IMR-90 (cell line): Measurements from ENCODE around the gene ANO7. TPM values are rescaled to one million over a fixed set of nuclear protein-coding genes. Genes with fewer than 3 reads are reported as not detected.
A peak's percentile ranks its signal among the peaks of the same experiment; 100 is the strongest.

Experiments used
- ATAC-seq: fragments of 200-7000 bp; cut with Tn5 transposase; 2 replicates; pipeline ENCODE4 v1.9.1; 2020; ENCODE audit warnings: low read depth, mild to moderate bottlenecking, moderate library complexity
- BruUV-seq: library from RNA; stranded (reverse); fragments of 400-500 nt; replicated peaks from 2 replicates; lab custom pipeline; 2021; lab: Mats Ljungman, UMichigan
- CTCF ChIA-PET: fragments of 300-600 bp; formaldehyde crosslinking; extraction: SDS; loops from one replicate; lab custom pipeline; 2021; ENCODE audit warnings: antibody characterized with exemption; lab: Yijun Ruan, JAX
- POLR2A ChIA-PET: fragments of 300-600 bp; sonication (Branson Sonifier 250); formaldehyde crosslinking; loops from one replicate; lab custom pipeline; 2022; ENCODE audit warnings: antibody characterized with exemption; ENCODE audit not compliant: unreplicated experiment; lab: Charles Lee
- DNase-seq: peaks from one replicate; pipeline ENCODE4 v3.0.0; 2013
- H2AFZ ChIP-seq: replicated peaks from 2 replicates; pipeline ENCODE3; 2013; ENCODE audit warnings: low read length, mild to moderate bottlenecking; ENCODE audit not compliant: poor library complexity
- H2AK5ac ChIP-seq: 2 replicates; pipeline ENCODE4 v1.6.1; 2013; ENCODE audit warnings: low read depth, low read length, inconsistent platforms
- H2AK9ac ChIP-seq: replicated peaks from 2 replicates; pipeline ENCODE3; 2013; ENCODE audit warnings: mild to moderate bottlenecking, low read depth, low read length, moderate library complexity; ENCODE audit not compliant: poor library complexity
- H2BK120ac ChIP-seq: 2 replicates; pipeline ENCODE4 v1.6.1; 2013; ENCODE audit warnings: low read depth, low read length, inconsistent platforms
- H2BK15ac ChIP-seq: 3 replicates; pipeline ENCODE4 v1.6.1; 2013; ENCODE audit warnings: low read depth, low read length, inconsistent platforms
- H2BK20ac ChIP-seq: 2 replicates; pipeline ENCODE4 v1.6.1; 2013; ENCODE audit warnings: low read depth, mild to moderate bottlenecking, inconsistent platforms, low read length, moderate library complexity
- H2BK5ac ChIP-seq: 2 replicates; pipeline ENCODE4 v1.6.1; 2013; ENCODE audit warnings: mild to moderate bottlenecking, low read depth, low read length, inconsistent platforms; ENCODE audit not compliant: poor library complexity, severe bottlenecking
- H3K14ac ChIP-seq: replicated peaks from 2 replicates; pipeline ENCODE4 v1.6.1; 2013; ENCODE audit warnings: low read depth, low read length, inconsistent platforms
- H3K18ac ChIP-seq: 2 replicates; pipeline ENCODE4 v1.6.1; 2013; ENCODE audit warnings: low read depth, low read length, control low read depth
- H3K23ac ChIP-seq: 2 replicates; pipeline ENCODE4 v1.6.1; 2013; ENCODE audit warnings: low read depth, low read length, inconsistent platforms
- H3K27ac ChIP-seq: 2 replicates; pipeline ENCODE4 v1.5.1; 2013; ENCODE audit warnings: mild to moderate bottlenecking, control low read depth, low read length; ENCODE audit not compliant: insufficient read depth
- H3K27me3 ChIP-seq: 2 replicates; pipeline ENCODE4 v1.6.1; 2013; ENCODE audit warnings: low read length; ENCODE audit not compliant: control insufficient read depth, insufficient read depth
- H3K36me3 ChIP-seq: 2 replicates; pipeline ENCODE4 v1.6.1; 2013; ENCODE audit warnings: low read length, mixed read lengths; ENCODE audit not compliant: control insufficient read depth, insufficient read depth
- H3K4ac ChIP-seq: 2 replicates; pipeline ENCODE4 v1.6.1; 2013; ENCODE audit warnings: low read depth, low read length, inconsistent platforms
- H3K4me1 ChIP-seq: 2 replicates; pipeline ENCODE4 v1.6.1; 2013; ENCODE audit warnings: low read length, mixed read lengths; ENCODE audit not compliant: control insufficient read depth, insufficient read depth
- H3K4me2 ChIP-seq: 2 replicates; pipeline ENCODE4 v1.6.1; 2013; ENCODE audit warnings: low read depth, mild to moderate bottlenecking, control low read depth, low read length, moderate library complexity
- H3K4me3 ChIP-seq: 2 replicates; pipeline ENCODE4 v1.5.1; 2013; ENCODE audit warnings: low read depth, mild to moderate bottlenecking, control low read depth, low read length, moderate library complexity; ENCODE audit not compliant: insufficient read depth
- H3K56ac ChIP-seq: 2 replicates; pipeline ENCODE4 v1.6.1; 2013; ENCODE audit warnings: low read length, inconsistent platforms; ENCODE audit not compliant: insufficient read depth; ENCODE audit errors: extremely low read depth
- H3K79me1 ChIP-seq, 2 experiments: 2 replicates each; pipeline ENCODE4 v1.6.1; 2013; ENCODE audit warnings: low read length in 2 of 2, inconsistent platforms in 1 of 2, low read depth in 1 of 2
- H3K9ac ChIP-seq: 2 replicates; pipeline ENCODE4 v1.6.1; 2013; ENCODE audit warnings: low read depth, low read length, control low read depth
- H3K9me1 ChIP-seq: 2 replicates; pipeline ENCODE4 v1.6.1; 2013; ENCODE audit warnings: low read length, inconsistent platforms; ENCODE audit not compliant: insufficient read depth
- H3K9me3 ChIP-seq: 2 replicates; pipeline ENCODE4 v1.6.1; 2013; ENCODE audit warnings: low read length; ENCODE audit not compliant: control insufficient read depth, insufficient read depth
- H4K20me1 ChIP-seq: 2 replicates; pipeline ENCODE4 v1.6.1; 2013; ENCODE audit warnings: low read length, inconsistent platforms; ENCODE audit not compliant: insufficient read depth
- H4K5ac ChIP-seq: 2 replicates; pipeline ENCODE4 v1.6.1; 2013; ENCODE audit warnings: mild to moderate bottlenecking, low read depth, low read length, control low read depth
- H4K8ac ChIP-seq, 2 experiments: 2 replicates each; pipeline ENCODE4 v1.6.1; 2013; ENCODE audit warnings: low read depth in 2 of 2, low read length in 2 of 2, control low read depth in 1 of 2, inconsistent platforms in 1 of 2
- H4K91ac ChIP-seq: 2 replicates; pipeline ENCODE4 v1.6.1; 2013; ENCODE audit warnings: low read depth, low read length, inconsistent platforms; ENCODE audit not compliant: insufficient read depth
- CEBPB ChIP-seq: IDR thresholded peaks from 2 replicates; pipeline ENCODE4 v1.6.1; 2012; ENCODE audit warnings: low read depth, low read length, improper control_type of control experiment
- WGBS, 2 experiments: methylation state at CpG; one replicate each; pipeline versions ENCODE4 v1.1.5 to v1.1.7; 2013; ENCODE audit warnings: missing lambda C conversion rate in 2 of 2; ENCODE audit not compliant: insufficient read length in 1 of 2; ENCODE audit errors: extremely low coverage in 2 of 2; 5-methylcytosine and 5-hydroxymethylcytosine counted together
- dilution Hi-C: fragments of 300-500 bp; cut with HindIII; formaldehyde crosslinking; loops from one replicate; pipeline ENCODE4 v1.14.3; 2018; ENCODE audit warnings: low sequenced_read_pairs; ENCODE audit not compliant: unreplicated experiment
- in situ Hi-C: fragments of 300-500 bp; cut with MboI; formaldehyde crosslinking; loops from 3 replicates; pipeline ENCODE4 v1.14.3; 2019; ENCODE audit warnings: low sequenced_read_pairs, inconsistent platforms, mixed read lengths
- intact Hi-C: fragments of 100-400 bp; cut with micrococcal nuclease; formaldehyde crosslinking; loops from 2 replicates; pipeline ENCODE4 v1.10.0; 2022
- polyA plus RNA-seq, 3 experiments: library from polyadenylated mRNA; depleted of rRNA; stranded (reverse); fragments of >200 nt; gene quantifications; 2 replicates each; pipeline ENCODE4 v1.2.3, GENCODE V29; 2012; ENCODE audit warnings: low replicate concordance in 1 of 3
- total RNA-seq: library from RNA; depleted of rRNA; stranded (reverse); fragments of >200 nt; gene quantifications from 2 replicates; pipeline ENCODE4 v1.2.3, GENCODE V29; 2012
- TF ChIP-seq, protein P1 (sequence below): fragments of 150-350 bp; IDR thresholded peaks from 2 replicates; pipeline ENCODE4 v1.6.1; 2017; ENCODE audit warnings: mild to moderate bottlenecking, antibody characterized with exemption, low read length, low read depth

The ANO7 gene
- total and polyA plus RNA-seq, 2 of the 4 experiments (the other 2 are of a cell fraction): 0.36 to 3.4 TPM

DNA sequence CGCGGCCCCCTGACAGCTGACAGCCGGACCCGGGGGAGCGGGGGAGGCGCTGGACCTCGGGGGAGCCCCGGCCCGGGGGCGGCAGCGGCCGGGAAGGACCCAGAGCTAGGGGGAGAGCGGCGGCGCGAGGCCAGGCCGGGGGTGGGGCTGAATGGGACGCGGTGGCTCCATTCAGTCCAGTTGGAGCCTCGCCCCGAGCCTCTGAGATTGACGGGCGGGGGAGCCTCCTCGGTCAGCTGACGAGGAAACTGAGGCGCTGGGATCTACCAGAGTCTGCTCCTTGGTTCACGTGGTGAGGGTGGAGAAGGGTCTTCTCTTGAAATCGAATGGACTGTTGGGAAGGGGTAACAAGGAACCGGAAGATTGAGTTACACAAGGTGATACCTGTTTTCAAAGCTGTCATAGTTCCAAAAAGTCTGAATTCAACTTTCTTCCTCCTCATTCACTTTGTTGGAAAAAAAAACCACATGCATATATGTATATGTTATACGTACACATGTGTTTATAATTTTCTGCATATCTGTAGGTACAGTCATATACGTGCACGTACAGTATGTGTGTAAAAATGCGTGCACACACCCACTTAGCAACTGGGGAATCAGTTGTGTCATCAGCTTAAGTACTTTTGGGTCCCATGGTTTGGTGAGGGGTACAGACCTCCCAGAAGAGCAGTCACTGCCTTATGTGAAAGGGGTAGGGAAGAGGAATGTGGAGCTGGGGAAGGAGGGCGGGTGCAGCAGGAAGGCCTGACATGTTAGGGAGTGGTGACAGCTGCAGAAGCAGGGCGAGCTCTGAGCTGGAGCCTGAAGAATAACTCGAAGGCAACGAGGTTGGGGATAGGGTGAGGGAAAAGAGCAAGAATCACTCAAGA is 37.6 kb upstream of the ANO7 start:
- H3K23ac ChIP-seq: peak overlapping the region; percentile 91
- no TSS peak for BruUV-seq
- in situ Hi-C loops: no loop called here
- peak overlapping the region; percentile 99 for H3K4me2 ChIP-seq
- ATAC-seq: peak; percentile 18
- H4K5ac ChIP-seq: peak overlapping the region; percentile 15; the same call in 1 of the 2 replicates
- TF ChIP-seq, protein P1, sequence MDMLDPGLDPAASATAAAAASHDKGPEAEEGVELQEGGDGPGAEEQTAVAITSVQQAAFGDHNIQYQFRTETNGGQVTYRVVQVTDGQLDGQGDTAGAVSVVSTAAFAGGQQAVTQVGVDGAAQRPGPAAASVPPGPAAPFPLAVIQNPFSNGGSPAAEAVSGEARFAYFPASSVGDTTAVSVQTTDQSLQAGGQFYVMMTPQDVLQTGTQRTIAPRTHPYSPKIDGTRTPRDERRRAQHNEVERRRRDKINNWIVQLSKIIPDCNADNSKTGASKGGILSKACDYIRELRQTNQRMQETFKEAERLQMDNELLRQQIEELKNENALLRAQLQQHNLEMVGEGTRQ: peak; percentile 35; the same call in 1 of the 2 replicates
- TF ChIP-seq CEBPB: no peak
- peak overlapping the region; percentile 98 for H2AK9ac ChIP-seq
- 16% methylated on average over 5 of the region's 37 CpGs; no CpG with 5 or more reads in 1 of the 2 experiments for WGBS, 2 experiments
- H2AFZ ChIP-seq: peak overlapping the region; percentile 96
- H3K4me1 ChIP-seq: peaks cover 7% of the 10 kb centered on the region; the same call in 1 of the 2 replicates
- peak overlapping the region; percentile 42; the same call in 1 of the 2 replicates for H3K56ac ChIP-seq
- no peaks in the 10 kb centered on the region for H3K9me3 ChIP-seq
- peak overlapping the region; percentile 57 for H3K4me3 ChIP-seq
- H4K91ac ChIP-seq: peak overlapping the region; percentile 89
- H2BK15ac ChIP-seq: no peak overlapping the region; the same call in 2 of the 3 replicates
- peak overlapping the region; percentile 62 to 83 for H4K8ac ChIP-seq
- peaks cover 17% of the 10 kb centered on the region for H3K9me1 ChIP-seq
- H3K27ac ChIP-seq: peak overlapping the region; percentile 16
- H2BK5ac ChIP-seq: peak overlapping the region; percentile 43
- H3K9ac ChIP-seq: peak overlapping the region; percentile 87
- ChIA-PET CTCF (no interaction called here), POLR2A (interaction anchor here (0.6 kb wide), 1 partner anchor 52 kb away, joined by 5 read pairs; no protein-coding TSS in a partner anchor)
- 0 out of 2 replicates have a peak overlapping the region, but pooled peaks have one; percentile 30 for H2BK120ac ChIP-seq
- intact Hi-C loops: loop anchor here (2.0 to 5.0 kb wide), 2 partner anchors 239 to 300 kb away; no protein-coding TSS in a partner anchor
- no peak overlapping the region for H3K18ac ChIP-seq
- peak; percentile 51 for DNase-seq
- dilution Hi-C loops: no loop called here
- peak overlapping the region; percentile 90 for H2AK5ac ChIP-seq
- peaks cover 22% of the 10 kb centered on the region for H4K20me1 ChIP-seq
- no peak overlapping the region for H2BK20ac ChIP-seq
- peaks cover 25 to 43% of the 10 kb centered on the region in 2 experiments for H3K79me1 ChIP-seq
- peak overlapping the region; percentile 92 for H3K4ac ChIP-seq
- no peaks in the 10 kb centered on the region for H3K27me3 ChIP-seq
- H3K14ac ChIP-seq: peak overlapping the region; percentile 83
- peaks cover 7% of the 10 kb centered on the region for H3K36me3 ChIP-seq
